ENCODE results near the gene IL6ST. TPM values are rescaled to one million over a fixed set of nuclear protein-coding genes. Genes with fewer than 3 reads are reported as not detected.
"Not testable (repeated sequence)": the region's sequence is repeated elsewhere in the genome, so short reads cannot be mapped to it uniquely, and the experiment has no call there.

The IL6ST gene
- total RNA-seq, 1 donor from 2014 or later, result 69.7 TPM

- Mint-ChIP-seq H3K27me3 (ENCODE audit: unreplicated experiment) (no peaks in the 10 kb centered on the region), H3K36me3 (ENCODE audit: low read depth, unreplicated experiment) (no peaks in the 10 kb centered on the region)
Observed at GRCh38 chr5:56023296-56023695, 28.5 kb upstream of the IL6ST start.

GRCh38 chr5:56019306-56020272, 24.8 kb upstream of the IL6ST start:
- H3K9me3 Mint-ChIP-seq (ENCODE audit: unreplicated experiment), result peaks cover 6% of the 10 kb centered on the region
- TF ChIP-seq CTCF (IDR thresholded peaks at IDR 0.05; ENCODE audit: unreplicated experiment), result no peak
- no peak overlapping the region for H3K27ac Mint-ChIP-seq (ENCODE audit: unreplicated experiment)
- H3K4me1 Mint-ChIP-seq (ENCODE audit: unreplicated experiment), result no peaks in the 10 kb centered on the region
- no peak for DNase-seq (ENCODE audit: low spot score)
- H3K27me3 Mint-ChIP-seq (ENCODE audit: unreplicated experiment), result peaks cover 4% of the 10 kb centered on the region
- H3K4me3 Mint-ChIP-seq (ENCODE audit: unreplicated experiment), result no peak overlapping the region
- H3K36me3 Mint-ChIP-seq (ENCODE audit: low read depth, unreplicated experiment), result peaks cover 4% of the 10 kb centered on the region

More at GRCh38 chr5:56023296-56023695, 28.5 kb upstream of the IL6ST start:
- Mint-ChIP-seq H3K27ac (ENCODE audit: unreplicated experiment) (no peak overlapping the region), H3K4me3 (ENCODE audit: unreplicated experiment) (no peak overlapping the region), H3K4me1 (ENCODE audit: unreplicated experiment) (no peaks in the 10 kb centered on the region), H3K9me3 (ENCODE audit: unreplicated experiment) (no peaks in the 10 kb centered on the region)
- TF ChIP-seq CTCF (IDR thresholded peaks at IDR 0.05; ENCODE audit: unreplicated experiment), result no peak
- no peak for DNase-seq (ENCODE audit: low spot score)

GRCh38 chr5:56018832-56019231, 24.1 kb upstream of the IL6ST start:
- DNase-seq (ENCODE audit: low spot score), result no peak
- Mint-ChIP-seq H3K4me1 (ENCODE audit: unreplicated experiment) (no peaks in the 10 kb centered on the region), H3K9me3 (ENCODE audit: unreplicated experiment) (peaks cover 6% of the 10 kb centered on the region), H3K27ac (ENCODE audit: unreplicated experiment) (no peak overlapping the region), H3K4me3 (ENCODE audit: unreplicated experiment) (no peak overlapping the region), H3K27me3 (ENCODE audit: unreplicated experiment) (peaks cover 4% of the 10 kb centered on the region), H3K36me3 (ENCODE audit: low read depth, unreplicated experiment) (peaks cover 4% of the 10 kb centered on the region)
- TF ChIP-seq CTCF (IDR thresholded peaks at IDR 0.05; ENCODE audit: unreplicated experiment), result no peak

- not testable (repeated sequence) for DNase-seq (ENCODE audit: low spot score); H3K36me3 Mint-ChIP-seq (ENCODE audit: low read depth, unreplicated experiment); H3K27ac Mint-ChIP-seq (ENCODE audit: unreplicated experiment); H3K27me3 Mint-ChIP-seq (ENCODE audit: unreplicated experiment); H3K4me1 Mint-ChIP-seq (ENCODE audit: unreplicated experiment); H3K4me3 Mint-ChIP-seq (ENCODE audit: unreplicated experiment); H3K9me3 Mint-ChIP-seq (ENCODE audit: unreplicated experiment)
Observed at GRCh38 chr5:56014701-56015100, 19.9 kb upstream of the IL6ST start.

GRCh38 chr5:56013939-56014338, 19.2 kb upstream of the IL6ST start:
- not testable (repeated sequence) for H3K4me3 Mint-ChIP-seq (ENCODE audit: unreplicated experiment); H3K27me3 Mint-ChIP-seq (ENCODE audit: unreplicated experiment); H3K4me1 Mint-ChIP-seq (ENCODE audit: unreplicated experiment); H3K27ac Mint-ChIP-seq (ENCODE audit: unreplicated experiment); H3K9me3 Mint-ChIP-seq (ENCODE audit: unreplicated experiment); DNase-seq (ENCODE audit: low spot score); H3K36me3 Mint-ChIP-seq (ENCODE audit: low read depth, unreplicated experiment)

Data from endothelial cell (in vitro differentiated cells).